K562 (cell line): ENCODE data around the gene LZTFL1. TPM values are rescaled to one million over a fixed set of nuclear protein-coding genes. Genes with fewer than 3 reads are reported as not detected.

ENCODE experiments used
- ATAC-seq: fragments of 200-7000 bp; cut with Tn5 transposase; 3 replicates; pipeline ENCODE4 v1.9.1; 2020; ENCODE audit warnings: moderate library complexity
- BruUV-seq: library from RNA; stranded (reverse); fragments of 400-500 nt; replicated peaks from 2 replicates; lab custom pipeline; 2021; lab: Mats Ljungman, UMichigan
- CTCF ChIA-PET: fragments of 300-600 bp; formaldehyde crosslinking; extraction: SDS; loops from one replicate; lab custom pipeline; 2021; ENCODE audit warnings: low intra/inter-chr PET ratio; lab: Yijun Ruan, JAX
- POLR2A ChIA-PET: fragments of 300-600, 350-650 bp; sonication (Branson Sonifier 250); formaldehyde crosslinking; extraction: SDS; loops from one replicate; lab custom pipeline; 2021; ENCODE audit warnings: antibody characterized with exemption, inconsistent platforms; lab: Yijun Ruan, JAX
- DNase-seq, 4 experiments: peaks; one replicate each; pipeline versions ENCODE4 v3.0.0 to v3.0.0-alpha.2; 2011 to 2018; ENCODE audit warnings: low spot score in 3 of 4, mixed read lengths in 3 of 4; ENCODE audit errors: extremely low read depth in 1 of 4
- FAIRE-seq: peaks from 2 replicates; lab custom pipeline; 2011; peaks lifted over from hg19 to GRCh38; lab: Jason Lieb, UNC
- H2AFZ ChIP-seq: 2 replicates; pipeline ENCODE4 v1.6.0; 2011; ENCODE audit warnings: low read depth, low read length, control low read depth, inconsistent platforms
- H3K27ac ChIP-seq: fragments of 200-600 bp; 3 replicates; pipeline ENCODE4 v1.8.0; 2011; ENCODE audit warnings: low read depth, mild to moderate bottlenecking, control low read depth, inconsistent platforms, low read length, moderate library complexity, mixed read lengths; ENCODE audit errors: extremely low read depth
- H3K27me3 ChIP-seq, 2 experiments: fragments of 300-600 bp in 1 of 2; 2 replicates in 1 of 2; 3 replicates in 1 of 2; pipeline versions ENCODE4 v1.6.0 to v1.8.0; 2011; ENCODE audit warnings: inconsistent platforms in 2 of 2, low read length in 2 of 2, mild to moderate bottlenecking in 1 of 2, mixed read lengths in 1 of 2, moderate library complexity in 1 of 2; ENCODE audit not compliant: control insufficient read depth in 2 of 2, insufficient read depth in 2 of 2
- H3K36me3 ChIP-seq: fragments of 300-600 bp; 3 replicates; pipeline ENCODE4 v1.8.0; 2011; ENCODE audit warnings: mild to moderate bottlenecking, low read length, inconsistent platforms; ENCODE audit not compliant: control insufficient read depth, insufficient read depth
- H3K4me1 ChIP-seq, 2 experiments: fragments of 200-600 bp in 1 of 2; replicated peaks in 1 of 2; 2 replicates in 1 of 2; 3 replicates in 1 of 2; pipeline versions ENCODE4 v1.5.1 to v1.8.0; 2011; ENCODE audit warnings: inconsistent platforms in 2 of 2, low read length in 2 of 2, mild to moderate bottlenecking in 1 of 2, mixed read lengths in 1 of 2, moderate library complexity in 1 of 2; ENCODE audit not compliant: control insufficient read depth in 2 of 2, insufficient read depth in 2 of 2
- H3K4me2 ChIP-seq: 2 replicates; pipeline ENCODE4 v1.6.1; 2011; ENCODE audit warnings: low read length, control low read depth, inconsistent platforms, mixed read lengths; ENCODE audit not compliant: insufficient read depth
- H3K4me3 ChIP-seq: fragments of 200-600 bp; sonication (generic), shearing (Covaris generic); 2 replicates; pipeline ENCODE4 v1.5.1; 2016; ENCODE audit warnings: control low read depth, inconsistent platforms
- H3K79me2 ChIP-seq: fragments of 200-600 bp; 3 replicates; pipeline ENCODE4 v1.8.0; 2011; ENCODE audit warnings: low read length, inconsistent platforms; ENCODE audit not compliant: control insufficient read depth, insufficient read depth
- H3K9ac ChIP-seq, 2 experiments: 2 replicates each; pipeline versions ENCODE4 v1.6.0 to v1.6.1; 2011; ENCODE audit warnings: low read depth in 2 of 2, low read length in 2 of 2, control low read depth in 1 of 2, inconsistent platforms in 1 of 2, mild to moderate bottlenecking in 1 of 2, mixed read lengths in 1 of 2; ENCODE audit not compliant: insufficient read depth in 1 of 2
- H3K9me1 ChIP-seq: one replicate; pipeline ENCODE4 v1.6.0; 2011; ENCODE audit warnings: inconsistent platforms, mild to moderate bottlenecking, low read length, moderate library complexity; ENCODE audit not compliant: control insufficient read depth, insufficient read depth
- H3K9me3 ChIP-seq: replicated peaks from 2 replicates; pipeline ENCODE4 v1.5.1; 2011; ENCODE audit warnings: low read depth, low read length, inconsistent platforms; ENCODE audit not compliant: control insufficient read depth, insufficient read depth
- H4K20me1 ChIP-seq: replicated peaks from 2 replicates; pipeline ENCODE4 v1.6.1; 2011; ENCODE audit warnings: low read length, inconsistent platforms, mixed read lengths; ENCODE audit not compliant: control insufficient read depth, insufficient read depth
- CAMTA2 ChIP-seq: fragments of 250-450 bp; sonication (Bioruptor Pico); conservative IDR thresholded peaks from 2 replicates; pipeline ENCODE4 v1.5.1; 2022
- CHD2 ChIP-seq: IDR thresholded peaks from 2 replicates; pipeline ENCODE4 v1.6.1; 2011; ENCODE audit warnings: low read depth, low read length
- E2F5 ChIP-seq: sonication (generic); formaldehyde crosslinking; IDR thresholded peaks from 2 replicates; pipeline ENCODE4 v1.8.0; 2022; ENCODE audit warnings: mild to moderate bottlenecking, missing genetic modification reagents
- ELF4 ChIP-seq: fragments of 450-650 bp; formaldehyde crosslinking; IDR thresholded peaks from 2 replicates; pipeline ENCODE4 v1.4.0; 2022; ENCODE audit warnings: missing genetic modification characterization
- JUN ChIP-seq, 2 experiments: sonication (generic) in 1 of 2; formaldehyde crosslinking in 1 of 2; IDR thresholded peaks; 2 replicates each; pipeline versions ENCODE4 v1.6.1 to v1.8.0; 2012 to 2022; ENCODE audit warnings: borderline replicate concordance in 2 of 2, mild to moderate bottlenecking in 2 of 2, improper control_type of control experiment in 1 of 2, low read depth in 1 of 2, low read length in 1 of 2, missing genetic modification reagents in 1 of 2
- MAFF ChIP-seq: IDR thresholded peaks from 2 replicates; pipeline ENCODE4 v1.6.1; 2012; ENCODE audit warnings: low read length, improper control_type of control experiment
- SIRT6 ChIP-seq: IDR thresholded peaks from one replicate; pipeline ENCODE4 v1.6.1; 2012; ENCODE audit warnings: low read depth, mild to moderate bottlenecking, control low read depth, inconsistent platforms, low read length, moderate library complexity
- SMC3 ChIP-seq: conservative IDR thresholded peaks from 2 replicates; pipeline ENCODE4 v1.6.1; 2011; ENCODE audit warnings: low read depth, low read length, improper control_type of control experiment; ENCODE audit not compliant: insufficient read depth
- TAF7 ChIP-seq: fragments of 450-650 bp; IDR thresholded peaks from 2 replicates; pipeline ENCODE4 v1.6.1; 2016; ENCODE audit warnings: missing genetic modification characterization, missing compliant biosample characterization
- TBP ChIP-seq: optimal IDR thresholded peaks from 2 replicates; pipeline ENCODE3; 2011; ENCODE audit warnings: low read depth, low read length, improper control_type of control experiment
- ZFPM2 ChIP-seq: fragments of 250-450 bp; sonication (Bioruptor Pico); IDR thresholded peaks from 2 replicates; pipeline ENCODE4 v1.5.1; 2022; ENCODE audit warnings: mild to moderate bottlenecking
- ZKSCAN1 ChIP-seq: fragments of 150-350 bp; IDR thresholded peaks from 2 replicates; pipeline ENCODE4 v1.6.1; 2016; ENCODE audit warnings: low read depth, low read length
- ZNF232 ChIP-seq: sonication (generic); formaldehyde crosslinking; IDR thresholded peaks from 2 replicates; pipeline ENCODE4 v1.8.0; 2022; ENCODE audit warnings: mild to moderate bottlenecking, missing genetic modification reagents
- ZNF282 ChIP-seq: sonication (generic); formaldehyde crosslinking; IDR thresholded peaks from 2 replicates; pipeline ENCODE4 v1.8.1; 2023; ENCODE audit warnings: missing genetic modification reagents
- ZNF507 ChIP-seq: conservative IDR thresholded peaks from 2 replicates; pipeline ENCODE4 v1.6.1; 2017; ENCODE audit warnings: missing genetic modification characterization, missing compliant biosample characterization
- ZNF551 ChIP-seq: fragments of 250-450 bp; sonication (Bioruptor Pico); IDR thresholded peaks from 2 replicates; pipeline ENCODE4 v1.5.0; 2021; ENCODE audit warnings: mild to moderate bottlenecking, moderate library complexity
- WGBS: fragments of 100-300 bp; shearing (Covaris generic); methylation state at CpG from one replicate; pipeline ENCODE4 v1.1.6; 2016; ENCODE audit warnings: low coverage, mixed read lengths; ENCODE audit not compliant: insufficient coverage; ENCODE audit errors: missing lambda C conversion rate; 5-methylcytosine and 5-hydroxymethylcytosine counted together
- in situ Hi-C: fragments of 300-500 bp; cut with MboI; formaldehyde crosslinking; loops from 4 replicates; pipeline ENCODE4 v1.15.0; 2018; ENCODE audit warnings: inconsistent platforms, mixed read lengths
- intact Hi-C: fragments of 100-400 bp; cut with micrococcal nuclease; formaldehyde crosslinking; loops from 2 replicates; pipeline ENCODE4 v1.14.2; 2022
- polyA plus RNA-seq, 8 experiments: library from polyadenylated mRNA; depleted of rRNA in 4 of 8; stranded (reverse) in 5 of 8; unstranded in 3 of 8; fragments of >200 nt; fragmentation: Nextera tagmentation in 2 of 8; fragmentation: Illumina TruSeq in 1 of 8; extraction: Ambion mirVana in 2 of 8; extraction: Trizol in 1 of 8; gene quantifications; 2 replicates each; pipeline versions ENCODE4 v1.2.1 to v1.2.3, GENCODE V29; 2011 to 2014; ENCODE audit warnings: inconsistent platforms in 1 of 8, missing spikeins in 1 of 8
- total RNA-seq, 7 experiments: library from RNA; depleted of rRNA in 6 of 7; stranded (reverse); fragments of >200 nt in 6 of 7; fragmentation: Illumina TruSeq in 2 of 7; extraction: Trizol in 2 of 7; gene quantifications; 2 replicates each; pipeline versions ENCODE4 v1.2.1 to v1.2.3, GENCODE V29; 2011 to 2021; ENCODE audit warnings: low replicate concordance in 1 of 7

The LZTFL1 gene
- total and polyA plus RNA-seq, 9 of the 15 experiments (the other 6 are each of a cell fraction or from before 2014, with no cell fraction given): 10.7 to 33.7 (median 15.3) TPM

GRCh38 chr3:45816544-45816943 lies 25.4 kb downstream of the LZTFL1 start:
- Histone ChIP-seq H3K9ac (no peak overlapping the region), H2AFZ (no peak overlapping the region)
- WGBS: 2% methylated on average over 3 of the region's 3 CpGs
- POLR2A ChIA-PET: interaction anchor here (1.0 to 2.6 kb wide), 4 partner anchors 8 to 14 kb away, joined by 3 to 7 read pairs (median 5); no protein-coding TSS in a partner anchor
- in situ Hi-C loops: no loop called here
- TF ChIP-seq ZNF507 (tag) (no peak), ELF4 (no peak), TBP (no peak), SIRT6 (no peak), ZNF551 (CRISPR knock-in tag) (no peak), ZNF282 (CRISPR knock-in tag) (no peak), SMC3 (no peak), CAMTA2 (CRISPR knock-in tag) (no peak), ZNF232 (CRISPR knock-in tag) (no peak), MAFF (no peak), CHD2 (no peak), JUN (IDR thresholded peaks at IDR 0.05; ENCODE audit: borderline replicate concordance, low read depth, low read length) (no peak), JUN (CRISPR knock-in tag; IDR thresholded peaks at IDR 0.05; ENCODE audit: borderline replicate concordance) (no peak), E2F5 (CRISPR knock-in tag) (no peak), ZFPM2 (CRISPR knock-in tag) (no peak), TAF7 (tag) (no peak), ZKSCAN1 (no peak)
- TF ChIP-seq, all 486 proteins: peak for 0
- no peak overlapping the region for H3K4me2 ChIP-seq
- H3K79me2 ChIP-seq: no peaks in the 10 kb centered on the region
- no TSS peak for BruUV-seq
- H3K27me3 ChIP-seq: peaks cover 2 to 4% of the 10 kb centered on the region in 2 experiments; a peak in 2 of 5 replicates
- CTCF ChIA-PET: no interaction called here
- H3K9me1 ChIP-seq: no peaks in the 10 kb centered on the region
- no peaks in the 10 kb centered on the region for H3K4me1 ChIP-seq
- H3K9me3 ChIP-seq: no peaks in the 10 kb centered on the region
- no peak overlapping the region for H3K27ac ChIP-seq
- no peaks in the 10 kb centered on the region for H3K36me3 ChIP-seq
- FAIRE-seq (no peak), ATAC-seq (no peak), DNase-seq (no peak)
- intact Hi-C loops: no loop called here
- no peak overlapping the region for H3K4me3 ChIP-seq
- H4K20me1 ChIP-seq: no peaks in the 10 kb centered on the region
